SK-N-SH treated with all-trans-retinoic acid at 6 μM for 48 hours (cell line): ENCODE data around the gene ATOH7.

Experiments
- ATAC-seq: fragments of 200-7000 bp; cut with Tn5 transposase; 3 replicates; pipeline ENCODE4 v1.9.1; 2020; ENCODE audit warnings: mild to moderate bottlenecking, moderate library complexity
- ARNTL ChIP-seq: fragments of 450-650 bp; formaldehyde crosslinking; IDR thresholded peaks from 2 replicates; pipeline ENCODE4 v1.5.0; 2020; ENCODE audit warnings: low read depth, mild to moderate bottlenecking, moderate library complexity, borderline replicate concordance
- BACH2 ChIP-seq: fragments of 250-450 bp; sonication (Bioruptor Pico); IDR thresholded peaks from 2 replicates; pipeline ENCODE4 v1.9.0; 2021; ENCODE audit warnings: mild to moderate bottlenecking, borderline replicate concordance
- CREB5 ChIP-seq: fragments of 250-450 bp; sonication (Bioruptor Pico); IDR thresholded peaks from 2 replicates; pipeline ENCODE4 v1.5.1; 2020; ENCODE audit warnings: low read depth, mild to moderate bottlenecking, moderate library complexity
- ESRRG ChIP-seq: fragments of 250-450 bp; sonication (Bioruptor Pico); IDR thresholded peaks from 2 replicates; pipeline ENCODE4 v1.6.1; 2021; ENCODE audit warnings: mild to moderate bottlenecking
- GLIS3 ChIP-seq: fragments of 250-450 bp; sonication (Bioruptor Pico); IDR thresholded peaks from 2 replicates; pipeline ENCODE4 v1.5.0; 2020; ENCODE audit warnings: mild to moderate bottlenecking, moderate library complexity
- ISL1 ChIP-seq: fragments of 250-450 bp; sonication (Bioruptor Pico); IDR thresholded peaks from 2 replicates; pipeline ENCODE4 v2.1.2; 2022; ENCODE audit warnings: mild to moderate bottlenecking, moderate library complexity
- OSR1 ChIP-seq: fragments of 250-450 bp; sonication (Bioruptor Pico); IDR thresholded peaks from 2 replicates; pipeline ENCODE4 v1.8.0; 2022; ENCODE audit warnings: moderate library complexity, mild to moderate bottlenecking, inconsistent platforms
- PATZ1 ChIP-seq: fragments of 250-450 bp; sonication (Bioruptor Pico); IDR thresholded peaks from 2 replicates; pipeline ENCODE4 v1.8.0; 2020; ENCODE audit warnings: mild to moderate bottlenecking, moderate library complexity, borderline replicate concordance
- POU6F1 ChIP-seq: fragments of 250-450 bp; sonication (Bioruptor Pico); IDR thresholded peaks from 2 replicates; pipeline ENCODE4 v1.8.0; 2021; ENCODE audit warnings: low read depth, mild to moderate bottlenecking, moderate library complexity, borderline replicate concordance
- PPARA ChIP-seq: fragments of 250-450 bp; sonication (Bioruptor Pico); IDR thresholded peaks from 2 replicates; pipeline ENCODE4 v1.5.0; 2020; ENCODE audit warnings: mild to moderate bottlenecking, borderline replicate concordance
- SNAI2 ChIP-seq: fragments of 250-450 bp; sonication (Bioruptor Pico); IDR thresholded peaks from 2 replicates; pipeline ENCODE4 v1.5.0; 2020; ENCODE audit warnings: mild to moderate bottlenecking, moderate library complexity
- TOX ChIP-seq: fragments of 250-450 bp; sonication (Bioruptor Pico); IDR thresholded peaks from 2 replicates; pipeline ENCODE4 v1.8.0; 2021; ENCODE audit warnings: mild to moderate bottlenecking, moderate library complexity, borderline replicate concordance
- TSHZ2 ChIP-seq: fragments of 250-450 bp; sonication (Bioruptor Pico); IDR thresholded peaks from 2 replicates; pipeline ENCODE4 v1.5.0; 2020; ENCODE audit warnings: mild to moderate bottlenecking, moderate library complexity
- ZC3H10 ChIP-seq: fragments of 250-450 bp; sonication (Bioruptor Pico); IDR thresholded peaks from 2 replicates; pipeline ENCODE4 v1.5.1; 2021; ENCODE audit warnings: mild to moderate bottlenecking, moderate library complexity
- ZFP3 ChIP-seq: fragments of 250-450 bp; sonication (Bioruptor Pico); IDR thresholded peaks from 2 replicates; pipeline ENCODE4 v1.5.0; 2020; ENCODE audit warnings: mild to moderate bottlenecking, moderate library complexity
- ZFP30 ChIP-seq: fragments of 450-650 bp; formaldehyde crosslinking; IDR thresholded peaks from 2 replicates; pipeline ENCODE4 v1.5.0; 2022; ENCODE audit warnings: mild to moderate bottlenecking, moderate library complexity
- ZNF565 ChIP-seq: fragments of 450-650 bp; formaldehyde crosslinking; conservative IDR thresholded peaks from 2 replicates; pipeline ENCODE4 v1.5.0; 2020; ENCODE audit warnings: low read depth, mild to moderate bottlenecking, moderate library complexity
- ZNF70 ChIP-seq: fragments of 450-650 bp; formaldehyde crosslinking; IDR thresholded peaks from 2 replicates; pipeline ENCODE4 v1.5.0; 2020; ENCODE audit warnings: mild to moderate bottlenecking, moderate library complexity
- ZNF8 ChIP-seq: fragments of 450-650 bp; formaldehyde crosslinking; IDR thresholded peaks from 2 replicates; pipeline ENCODE4 v1.5.0; 2020; ENCODE audit warnings: mild to moderate bottlenecking, moderate library complexity

The ATOH7 gene

GRCh38 chr10:68271196-68271882, 39.4 kb upstream of the ATOH7 start:
- no peak for TF ChIP-seq ISL1 (CRISPR knock-in tag)
- no peak for TF ChIP-seq CREB5 (CRISPR knock-in tag)
- TF ChIP-seq OSR1 (CRISPR knock-in tag) = no peak
- no peak for TF ChIP-seq ZC3H10 (CRISPR knock-in tag)
- no peak for TF ChIP-seq ZNF70 (CRISPR knock-in tag)
- TF ChIP-seq PATZ1 (CRISPR knock-in tag) = no peak
- no peak for TF ChIP-seq POU6F1
- no peak for TF ChIP-seq ZNF565 (CRISPR knock-in tag)
- no peak for TF ChIP-seq ARNTL (CRISPR knock-in tag)
- no peak for TF ChIP-seq TOX (CRISPR knock-in tag)
- TF ChIP-seq ZFP30 = no peak
- TF ChIP-seq SNAI2 (CRISPR knock-in tag) = no peak
- ATAC-seq = no peak

GRCh38 chr10:68269562-68270290, 37.8 kb upstream of the ATOH7 start:
- ATAC-seq = no peak
- TF ChIP-seq ZNF70 (CRISPR knock-in tag) = no peak
- TF ChIP-seq BACH2 (CRISPR knock-in tag) = no peak
- no peak for TF ChIP-seq ZNF8
- TF ChIP-seq SNAI2 (CRISPR knock-in tag) = no peak
- TF ChIP-seq POU6F1 = no peak
- no peak for TF ChIP-seq TSHZ2 (CRISPR knock-in tag)
- no peak for TF ChIP-seq ESRRG (CRISPR knock-in tag)
- TF ChIP-seq PPARA (CRISPR knock-in tag) = no peak
- TF ChIP-seq ZFP3 (CRISPR knock-in tag) = no peak

GRCh38 chr10:68261132-68261856, 29.4 kb upstream of the ATOH7 start:
- ATAC-seq = no peak
- no peak for TF ChIP-seq CREB5 (CRISPR knock-in tag)
- no peak for TF ChIP-seq SNAI2 (CRISPR knock-in tag)
- no peak for TF ChIP-seq ZFP3 (CRISPR knock-in tag)
- TF ChIP-seq PPARA (CRISPR knock-in tag) = no peak
- no peak for TF ChIP-seq ZNF8
- no peak for TF ChIP-seq ZNF565 (CRISPR knock-in tag)
- TF ChIP-seq ZC3H10 (CRISPR knock-in tag) = no peak
- no peak for TF ChIP-seq BACH2 (CRISPR knock-in tag)
- no peak for TF ChIP-seq TOX (CRISPR knock-in tag)
- no peak for TF ChIP-seq OSR1 (CRISPR knock-in tag)
- no peak for TF ChIP-seq ESRRG (CRISPR knock-in tag)
- TF ChIP-seq GLIS3 (CRISPR knock-in tag) = no peak
- TF ChIP-seq POU6F1 = no peak
- no peak for TF ChIP-seq ZFP30
- TF ChIP-seq ISL1 (CRISPR knock-in tag) = no peak
